Measurements from ENCODE around the gene CD22. TPM values are rescaled to one million over a fixed set of nuclear protein-coding genes. Genes with fewer than 3 reads are reported as not detected.
A peak's percentile ranks its signal among the peaks of the same experiment; 100 is the strongest.

The CD22 gene
- total RNA-seq, 1 experiment from 2014 or later = 454 TPM

DNA sequence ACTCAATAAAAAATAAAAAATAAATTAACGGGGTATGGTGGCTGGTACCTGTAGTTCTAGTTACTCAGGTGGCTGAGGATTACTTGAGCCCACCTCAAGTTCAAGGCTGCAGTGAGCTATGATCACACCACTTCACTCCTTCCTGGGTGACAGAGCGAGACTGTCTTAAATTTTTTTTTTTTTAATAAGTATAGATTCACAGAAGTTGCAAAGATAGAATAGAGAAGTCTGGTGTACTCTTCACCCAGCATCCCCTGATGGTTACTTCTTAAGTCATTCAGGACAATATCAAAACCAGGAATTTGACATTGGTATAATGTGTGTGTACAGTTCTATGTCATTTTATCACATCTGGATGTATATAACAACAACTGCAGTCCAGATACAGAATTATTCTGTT lies 7.7 kb upstream of the CD22 start:
- peaks cover 71% of the 10 kb centered on the region for H3K4me1 ChIP-seq (ENCODE audit: low read length)
- peak; percentile 63 for DNase-seq
- H3K9ac ChIP-seq (ENCODE audit: low read length) = peak overlapping the region; percentile 55
- no peak overlapping the region for H3K4me3 ChIP-seq (ENCODE audit: low read length)
- no peaks in the 10 kb centered on the region for H4K20me1 ChIP-seq (ENCODE audit: insufficient read depth, low read depth, low read length)
- peak overlapping the region; percentile 73 for H3K27ac ChIP-seq (ENCODE audit: low read length)
- H3K27me3 ChIP-seq (ENCODE audit: low read length) = no peaks in the 10 kb centered on the region
- H3K79me2 ChIP-seq (ENCODE audit: low read length) = no peaks in the 10 kb centered on the region
- H3K4me2 ChIP-seq (ENCODE audit: low read depth, low read length, poor library complexity, severe bottlenecking) = peak overlapping the region; percentile 70
- H3K36me3 ChIP-seq (ENCODE audit: insufficient read depth, low read length) = no peaks in the 10 kb centered on the region
- no peak overlapping the region for H2AFZ ChIP-seq (ENCODE audit: low read length)
- H3K9me2 ChIP-seq (replicated peaks; ENCODE audit: insufficient read depth, low read length) = no peaks in the 10 kb centered on the region
- H3K9me3 ChIP-seq (ENCODE audit: low read length) = peaks cover 4% of the 10 kb centered on the region

DNA sequence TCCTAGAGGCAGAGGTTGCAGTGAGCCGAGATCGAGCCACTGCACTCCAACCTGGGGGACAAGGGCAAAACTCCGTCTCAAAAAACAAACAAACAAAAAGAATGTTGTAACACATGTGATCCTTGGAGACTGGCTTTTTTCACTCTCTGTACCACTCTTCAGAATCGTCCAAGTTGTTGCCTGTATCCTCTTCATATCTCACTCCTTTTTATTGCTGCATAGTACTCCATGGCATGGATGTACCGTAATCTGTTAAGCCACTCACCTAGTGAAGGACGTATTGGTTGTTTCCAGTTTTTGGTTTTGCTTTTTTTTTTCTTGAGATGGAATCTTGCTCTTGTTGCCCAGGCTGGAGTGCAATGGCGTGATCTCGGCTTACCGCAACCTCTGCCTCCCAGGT lies 7.0 kb upstream of the CD22 start:
- Histone ChIP-seq H3K4me1 (ENCODE audit: low read length) (peaks cover 71% of the 10 kb centered on the region), H4K20me1 (ENCODE audit: insufficient read depth, low read depth, low read length) (no peaks in the 10 kb centered on the region), H3K27me3 (ENCODE audit: low read length) (no peaks in the 10 kb centered on the region), H3K27ac (ENCODE audit: low read length) (no peak overlapping the region), H3K4me3 (ENCODE audit: low read length) (no peak overlapping the region), H3K4me2 (ENCODE audit: low read depth, low read length, poor library complexity, severe bottlenecking) (no peak overlapping the region), H3K79me2 (ENCODE audit: low read length) (no peaks in the 10 kb centered on the region), H2AFZ (ENCODE audit: low read length) (no peak overlapping the region), H3K9ac (ENCODE audit: low read length) (no peak overlapping the region), H3K36me3 (ENCODE audit: insufficient read depth, low read length) (no peaks in the 10 kb centered on the region), H3K9me2 (replicated peaks; ENCODE audit: insufficient read depth, low read length) (no peaks in the 10 kb centered on the region), H3K9me3 (ENCODE audit: low read length) (peaks cover 4% of the 10 kb centered on the region)
- DNase-seq = no peak

- Histone ChIP-seq H3K9me3 (ENCODE audit: low read length) (no peaks in the 10 kb centered on the region), H4K20me1 (ENCODE audit: insufficient read depth, low read depth, low read length) (peaks cover 8% of the 10 kb centered on the region; the same call in 1 of the 2 replicates), H3K9ac (ENCODE audit: low read length) (no peak overlapping the region), H3K4me3 (ENCODE audit: low read length) (no peak overlapping the region), H2AFZ (ENCODE audit: low read length) (no peak overlapping the region), H3K4me1 (ENCODE audit: low read length) (peaks cover 82% of the 10 kb centered on the region), H3K27ac (ENCODE audit: low read length) (no peak overlapping the region), H3K9me2 (replicated peaks; ENCODE audit: insufficient read depth, low read length) (no peaks in the 10 kb centered on the region), H3K27me3 (ENCODE audit: low read length) (no peaks in the 10 kb centered on the region), H3K36me3 (ENCODE audit: insufficient read depth, low read length) (peaks cover 12% of the 10 kb centered on the region), H3K79me2 (ENCODE audit: low read length) (peaks cover 8% of the 10 kb centered on the region; the same call in 1 of the 2 replicates), H3K4me2 (ENCODE audit: low read depth, low read length, poor library complexity, severe bottlenecking) (no peak overlapping the region)
- no peak for DNase-seq
These were observed 1.3 kb upstream of the CD22 start for GRCh38 chr19:35327642-35328041.

- Histone ChIP-seq H3K79me2 (ENCODE audit: low read length) (peaks cover 10% of the 10 kb centered on the region; the same call in 1 of the 2 replicates), H3K36me3 (ENCODE audit: insufficient read depth, low read length) (peaks cover 29% of the 10 kb centered on the region), H4K20me1 (ENCODE audit: insufficient read depth, low read depth, low read length) (peaks cover 25% of the 10 kb centered on the region; the same call in 1 of the 2 replicates), H3K9ac (ENCODE audit: low read length) (peak overlapping the region; percentile 95), H3K9me2 (replicated peaks; ENCODE audit: insufficient read depth, low read length) (no peaks in the 10 kb centered on the region), H3K27ac (ENCODE audit: low read length) (peak overlapping the region; percentile 90), H2AFZ (ENCODE audit: low read length) (no peak overlapping the region), H3K9me3 (ENCODE audit: low read length) (no peaks in the 10 kb centered on the region), H3K4me3 (ENCODE audit: low read length) (peak overlapping the region; percentile 92), H3K4me1 (ENCODE audit: low read length) (peaks cover 81% of the 10 kb centered on the region), H3K4me2 (ENCODE audit: low read depth, low read length, poor library complexity, severe bottlenecking) (peak overlapping the region; percentile 98), H3K27me3 (ENCODE audit: low read length) (no peaks in the 10 kb centered on the region)
- no peak for DNase-seq
These were observed 336 bp downstream of the CD22 start for GRCh38 chr19:35329323-35329722.

- Histone ChIP-seq H3K9me2 (replicated peaks; ENCODE audit: insufficient read depth, low read length) (no peaks in the 10 kb centered on the region), H2AFZ (ENCODE audit: low read length) (no peak overlapping the region), H3K9ac (ENCODE audit: low read length) (peak overlapping the region; percentile 95), H3K27me3 (ENCODE audit: low read length) (no peaks in the 10 kb centered on the region), H3K4me3 (ENCODE audit: low read length) (peak overlapping the region; percentile 92), H3K27ac (ENCODE audit: low read length) (peak overlapping the region; percentile 90), H3K9me3 (ENCODE audit: low read length) (no peaks in the 10 kb centered on the region), H3K4me1 (ENCODE audit: low read length) (peaks cover 70% of the 10 kb centered on the region), H3K36me3 (ENCODE audit: insufficient read depth, low read length) (peaks cover 32% of the 10 kb centered on the region), H4K20me1 (ENCODE audit: insufficient read depth, low read depth, low read length) (peaks cover 26% of the 10 kb centered on the region; the same call in 1 of the 2 replicates), H3K4me2 (ENCODE audit: low read depth, low read length, poor library complexity, severe bottlenecking) (peak overlapping the region; percentile 98), H3K79me2 (ENCODE audit: low read length) (peaks cover 10% of the 10 kb centered on the region; the same call in 1 of the 2 replicates)
- DNase-seq = peak; percentile 98
These were observed 1.5 kb downstream of the CD22 start for GRCh38 chr19:35330475-35330874.

- peak overlapping the region; percentile 98 for H3K4me2 ChIP-seq (ENCODE audit: low read depth, low read length, poor library complexity, severe bottlenecking)
- no peak overlapping the region for H2AFZ ChIP-seq (ENCODE audit: low read length)
- H3K9me3 ChIP-seq (ENCODE audit: low read length) = no peaks in the 10 kb centered on the region
- H3K4me3 ChIP-seq (ENCODE audit: low read length) = peak overlapping the region; percentile 92
- H3K27me3 ChIP-seq (ENCODE audit: low read length) = no peaks in the 10 kb centered on the region
- peaks cover 10% of the 10 kb centered on the region; the same call in 1 of the 2 replicates for H3K79me2 ChIP-seq (ENCODE audit: low read length)
- H3K4me1 ChIP-seq (ENCODE audit: low read length) = peaks cover 65% of the 10 kb centered on the region
- peaks cover 26% of the 10 kb centered on the region; the same call in 1 of the 2 replicates for H4K20me1 ChIP-seq (ENCODE audit: insufficient read depth, low read depth, low read length)
- H3K9ac ChIP-seq (ENCODE audit: low read length) = peak overlapping the region; percentile 67
- peaks cover 34% of the 10 kb centered on the region for H3K36me3 ChIP-seq (ENCODE audit: insufficient read depth, low read length)
- H3K9me2 ChIP-seq (replicated peaks; ENCODE audit: insufficient read depth, low read length) = no peaks in the 10 kb centered on the region
- no peak for DNase-seq
- peak overlapping the region; percentile 90 for H3K27ac ChIP-seq (ENCODE audit: low read length)
These were observed 2.7 kb downstream of the CD22 start for GRCh38 chr19:35331551-35332214.

- no peaks in the 10 kb centered on the region for H3K27me3 ChIP-seq (ENCODE audit: low read length)
- H3K36me3 ChIP-seq (ENCODE audit: insufficient read depth, low read length) = peaks cover 39% of the 10 kb centered on the region
- peak overlapping the region; percentile 98 for H3K4me2 ChIP-seq (ENCODE audit: low read depth, low read length, poor library complexity, severe bottlenecking)
- H3K79me2 ChIP-seq (ENCODE audit: low read length) = peaks cover 10% of the 10 kb centered on the region; the same call in 1 of the 2 replicates
- DNase-seq = no peak
- H3K9me2 ChIP-seq (replicated peaks; ENCODE audit: insufficient read depth, low read length) = no peaks in the 10 kb centered on the region
- peak overlapping the region; percentile 90 for H3K27ac ChIP-seq (ENCODE audit: low read length)
- no peaks in the 10 kb centered on the region for H3K9me3 ChIP-seq (ENCODE audit: low read length)
- H4K20me1 ChIP-seq (ENCODE audit: insufficient read depth, low read depth, low read length) = peaks cover 29% of the 10 kb centered on the region; the same call in 1 of the 2 replicates
- peaks cover 61% of the 10 kb centered on the region for H3K4me1 ChIP-seq (ENCODE audit: low read length)
- H2AFZ ChIP-seq (ENCODE audit: low read length) = no peak overlapping the region
- peak overlapping the region; percentile 22; the same call in 1 of the 2 replicates for H3K4me3 ChIP-seq (ENCODE audit: low read length)
- H3K9ac ChIP-seq (ENCODE audit: low read length) = peak overlapping the region; percentile 51; the same call in 1 of the 2 replicates
These were observed 3.8 kb downstream of the CD22 start for GRCh38 chr19:35332817-35333216.

GRCh38 chr19:35334144-35334753 lies 5.3 kb downstream of the CD22 start:
- DNase-seq = no peak
- peaks cover 48% of the 10 kb centered on the region for H3K4me1 ChIP-seq (ENCODE audit: low read length)
- no peak overlapping the region for H3K9ac ChIP-seq (ENCODE audit: low read length)
- 0 out of 2 replicates have a peak overlapping the region, but pooled peaks have one; percentile 7 for H3K27ac ChIP-seq (ENCODE audit: low read length)
- H3K4me2 ChIP-seq (ENCODE audit: low read depth, low read length, poor library complexity, severe bottlenecking) = no peak overlapping the region
- no peak overlapping the region for H2AFZ ChIP-seq (ENCODE audit: low read length)
- H3K4me3 ChIP-seq (ENCODE audit: low read length) = no peak overlapping the region
- no peaks in the 10 kb centered on the region for H3K9me2 ChIP-seq (replicated peaks; ENCODE audit: insufficient read depth, low read length)
- H3K36me3 ChIP-seq (ENCODE audit: insufficient read depth, low read length) = peaks cover 44% of the 10 kb centered on the region
- no peaks in the 10 kb centered on the region for H3K9me3 ChIP-seq (ENCODE audit: low read length)
- H3K79me2 ChIP-seq (ENCODE audit: low read length) = peaks cover 10% of the 10 kb centered on the region; the same call in 1 of the 2 replicates
- H3K27me3 ChIP-seq (ENCODE audit: low read length) = no peaks in the 10 kb centered on the region
- H4K20me1 ChIP-seq (ENCODE audit: insufficient read depth, low read depth, low read length) = peaks cover 29% of the 10 kb centered on the region; the same call in 1 of the 2 replicates

All from Karpas-422 (cell line).